Fibroblast of skin of scalp (primary cell): Measurements from ENCODE around the gene HAPSTR1.

Experiments used
- DNase-seq: peaks from one replicate; pipeline ENCODE4 v3.0.0-alpha.2; 2013

Gene HAPSTR1

GRCh38 chr16:9097266-9098219, 6.1 kb downstream of the HAPSTR1 start:
- no peak for DNase-seq

GRCh38 chr16:9098377-9099090, 7.1 kb downstream of the HAPSTR1 start:
- no peak for DNase-seq

- DNase-seq, result no peak
Observed at GRCh38 chr16:9099131-9099625, 7.7 kb downstream of the HAPSTR1 start.

GRCh38 chr16:9102379-9102778, 10.9 kb downstream of the HAPSTR1 start:
- peak; percentile 89 for DNase-seq

GRCh38 chr16:9102943-9103342, 11.5 kb downstream of the HAPSTR1 start:
- no peak for DNase-seq

GRCh38 chr16:9103546-9103945, 12.1 kb downstream of the HAPSTR1 start:
- no peak for DNase-seq

- no peak for DNase-seq
Observed at GRCh38 chr16:9105189-9105588, 13.7 kb downstream of the HAPSTR1 start.

GRCh38 chr16:9107025-9107970, 15.9 kb downstream of the HAPSTR1 start:
- DNase-seq, result peak; percentile 35

GRCh38 chr16:9109255-9109654, 17.8 kb downstream of the HAPSTR1 start:
- DNase-seq, result no peak

GRCh38 chr16:9112166-9112843, 20.9 kb downstream of the HAPSTR1 start:
- no peak for DNase-seq

- no peak for DNase-seq
Observed at GRCh38 chr16:9112844-9113186, 21.4 kb downstream of the HAPSTR1 start.

- DNase-seq, result no peak
Observed at GRCh38 chr16:9113707-9114106, 22.3 kb downstream of the HAPSTR1 start.

GRCh38 chr16:9114112-9114511, 22.7 kb downstream of the HAPSTR1 start:
- DNase-seq, result no peak

GRCh38 chr16:9114842-9115241, 23.4 kb downstream of the HAPSTR1 start:
- no peak for DNase-seq

GRCh38 chr16:9115277-9115676, 23.8 kb downstream of the HAPSTR1 start:
- no peak for DNase-seq

- no peak for DNase-seq
Observed at GRCh38 chr16:9116141-9116540, 24.7 kb downstream of the HAPSTR1 start.

GRCh38 chr16:9118170-9118569, 26.7 kb downstream of the HAPSTR1 start:
- peak; percentile 20 for DNase-seq

GRCh38 chr16:9119795-9120194, 28.4 kb downstream of the HAPSTR1 start:
- peak; percentile 86 for DNase-seq

GRCh38 chr16:9122342-9122741, 30.9 kb downstream of the HAPSTR1 start:
- no peak for DNase-seq

GRCh38 chr16:9122969-9123368, 31.5 kb downstream of the HAPSTR1 start:
- no peak for DNase-seq

- DNase-seq, result no peak
Observed at GRCh38 chr16:9123401-9123800, 32.0 kb downstream of the HAPSTR1 start.

- no peak for DNase-seq
Observed at GRCh38 chr16:9123871-9124270, 32.4 kb downstream of the HAPSTR1 start.
